Activated B cell treated with CpG ODN at 0.5 μM for 24 hours (primary cell): ENCODE measurements around the gene EEFSEC. TPM values are rescaled to one million over a fixed set of nuclear protein-coding genes. Genes with fewer than 3 reads are reported as not detected.

Source experiments
- ATAC-seq: fragments of 200-7000 bp; cut with Tn5 transposase; one replicate; pipeline ENCODE4 v1.10.0; 2021; ENCODE audit warnings: low read depth, mild to moderate bottlenecking, moderate library complexity
- CTCF ChIA-PET: fragments of 350-600 bp; sonication (Branson Sonifier 250); formaldehyde crosslinking; loops from one replicate; lab custom pipeline; 2021; ENCODE audit warnings: antibody characterized with exemption; lab: Charles Lee
- POLR2A ChIA-PET: fragments of 350-600 bp; sonication (Branson Sonifier 250); formaldehyde crosslinking; loops from one replicate; lab custom pipeline; 2021; ENCODE audit warnings: antibody characterized with exemption; lab: Charles Lee
- DNase-seq: peaks from one replicate; pipeline ENCODE4 v3.0.0; 2022
- H3K27ac Mint-ChIP-seq: one replicate; pipeline ENCODE4 v1.8.0; 2020; ENCODE audit warnings: mixed read lengths
- H3K27me3 Mint-ChIP-seq: one replicate; pipeline ENCODE4 v1.8.0; 2021; ENCODE audit warnings: mixed read lengths
- H3K36me3 Mint-ChIP-seq: one replicate; pipeline ENCODE4 v1.8.0; 2021; ENCODE audit warnings: low read depth, mixed read lengths
- H3K4me1 Mint-ChIP-seq: one replicate; pipeline ENCODE4 v1.8.0; 2021; ENCODE audit warnings: mixed read lengths
- H3K4me3 Mint-ChIP-seq: one replicate; pipeline ENCODE4 v1.8.0; 2020; ENCODE audit warnings: mild to moderate bottlenecking, mixed read lengths
- H3K9me3 Mint-ChIP-seq: one replicate; pipeline ENCODE4 v1.8.0; 2020; ENCODE audit warnings: mixed read lengths
- CTCF ChIP-seq: fragments of 200-600 bp; IDR thresholded peaks from one replicate; pipeline ENCODE4 v1.8.0; 2022; ENCODE audit warnings: antibody characterized with exemption, mild to moderate bottlenecking
- intact Hi-C: fragments of 100-400 bp; cut with micrococcal nuclease; formaldehyde crosslinking; loops from one replicate; pipeline ENCODE4 v1.15.1; 2024
- total RNA-seq: library from RNA; stranded (reverse); gene quantifications from 2 replicates; pipeline ENCODE4 v1.2.3, GENCODE V29; 2022

Gene EEFSEC
- total RNA-seq, 1 donor from 2014 or later, result 20.0 TPM

GRCh38 chr3:128315313-128315712 is 162.0 kb downstream of the EEFSEC start:
- no peak overlapping the region for H3K4me3 Mint-ChIP-seq
- no peaks in the 10 kb centered on the region for H3K9me3 Mint-ChIP-seq
- DNase-seq (no peak), ATAC-seq (no peak)
- no peaks in the 10 kb centered on the region for H3K27me3 Mint-ChIP-seq
- TF ChIP-seq CTCF, result no peak
- no peaks in the 10 kb centered on the region for H3K4me1 Mint-ChIP-seq
- ChIA-PET POLR2A (no interaction called here), CTCF (no interaction called here)
- H3K36me3 Mint-ChIP-seq, result peaks cover 26% of the 10 kb centered on the region
- intact Hi-C loops, result no loop called here
- H3K27ac Mint-ChIP-seq, result no peak overlapping the region

- intact Hi-C loops, result no loop called here
- DNase-seq (no peak), ATAC-seq (no peak)
- TF ChIP-seq CTCF, result no peak
- Mint-ChIP-seq H3K9me3 (no peaks in the 10 kb centered on the region), H3K36me3 (peaks cover 24% of the 10 kb centered on the region), H3K27ac (no peak overlapping the region), H3K4me1 (no peaks in the 10 kb centered on the region), H3K4me3 (no peak overlapping the region), H3K27me3 (no peaks in the 10 kb centered on the region)
- ChIA-PET POLR2A (no interaction called here), CTCF (no interaction called here)
These were observed 163.2 kb downstream of the EEFSEC start for GRCh38 chr3:128316481-128316891.

- Mint-ChIP-seq H3K27me3 (no peaks in the 10 kb centered on the region), H3K27ac (no peak overlapping the region), H3K9me3 (no peaks in the 10 kb centered on the region), H3K36me3 (peaks cover 20% of the 10 kb centered on the region), H3K4me3 (no peak overlapping the region), H3K4me1 (no peaks in the 10 kb centered on the region)
- ATAC-seq (no peak), DNase-seq (no peak)
- POLR2A ChIA-PET, result no interaction called here
- no peak for TF ChIP-seq CTCF
- CTCF ChIA-PET, result no interaction called here
- intact Hi-C loops, result no loop called here
These were observed 163.9 kb downstream of the EEFSEC start for GRCh38 chr3:128317101-128317697.

- intact Hi-C loops, result no loop called here
- H3K9me3 Mint-ChIP-seq, result no peaks in the 10 kb centered on the region
- no peak for TF ChIP-seq CTCF
- ATAC-seq, result no peak
- no peak overlapping the region for H3K27ac Mint-ChIP-seq
- DNase-seq, result no peak
- H3K27me3 Mint-ChIP-seq, result no peaks in the 10 kb centered on the region
- POLR2A ChIA-PET, result no interaction called here
- no peak overlapping the region for H3K4me3 Mint-ChIP-seq
- no peaks in the 10 kb centered on the region for H3K4me1 Mint-ChIP-seq
- peaks cover 20% of the 10 kb centered on the region for H3K36me3 Mint-ChIP-seq
- CTCF ChIA-PET, result no interaction called here
These were observed 164.5 kb downstream of the EEFSEC start for GRCh38 chr3:128317698-128318231.

GRCh38 chr3:128318275-128318941 is 165.1 kb downstream of the EEFSEC start:
- Mint-ChIP-seq H3K36me3 (peaks cover 20% of the 10 kb centered on the region), H3K27me3 (no peaks in the 10 kb centered on the region), H3K9me3 (no peaks in the 10 kb centered on the region), H3K4me1 (no peaks in the 10 kb centered on the region), H3K4me3 (no peak overlapping the region), H3K27ac (no peak overlapping the region)
- intact Hi-C loops, result no loop called here
- no peak for TF ChIP-seq CTCF
- ChIA-PET CTCF (no interaction called here), POLR2A (no interaction called here)
- DNase-seq (no peak), ATAC-seq (no peak)
